ENCODE data around the gene MRPL23. TPM values are rescaled to one million over a fixed set of nuclear protein-coding genes. Genes with fewer than 3 reads are reported as not detected.

MRPL23 gene
- total and polyA plus RNA-seq, 4 donors: 34.8 to 250 (median 107) TPM

GRCh38 chr11:1924646-1925372 lies 22.3 kb upstream of the MRPL23 start:
- no peak for DNase-seq
- Histone ChIP-seq H3K36me3 (ENCODE audit: control insufficient read depth in 4 of 4, insufficient read depth in 4 of 4, low read length in 4 of 4) (no peaks in the 10 kb centered on the region), H3K27ac (ENCODE audit: low read depth in 1 of 2, low read length in 1 of 2) (no peak overlapping the region), H3K4me3 (no peak overlapping the region), H3K9me3 (ENCODE audit: control insufficient read depth in 4 of 4, insufficient read depth in 3 of 4, low read length in 3 of 4) (no peaks in the 10 kb centered on the region), H3K4me1 (ENCODE audit: control insufficient read depth in 5 of 5, insufficient read depth in 5 of 5, low read length in 5 of 5) (peaks cover 0 to 38% (median 5%) of the 10 kb centered on the region in 5 donors), H3K9ac (ENCODE audit: insufficient read depth in 1 of 2, low read length in 2 of 2) (no peak overlapping the region), H3K27me3 (ENCODE audit: control insufficient read depth in 3 of 3, insufficient read depth in 3 of 3, low read length in 2 of 3) (no peaks in the 10 kb centered on the region)
- no peak for ATAC-seq (ENCODE audit: insufficient read depth, low FRiP score)
- 81 to 87% methylated on average over 21 of the region's 21 CpGs for WGBS, 2 donors
- TF ChIP-seq CTCF (IDR thresholded peaks at IDR 0.05; ENCODE audit: control extremely low read depth, extremely low read depth): no peak

- ATAC-seq (ENCODE audit: insufficient read depth, low FRiP score): no peak
- H3K36me3 ChIP-seq (ENCODE audit: control insufficient read depth in 4 of 4, insufficient read depth in 4 of 4, low read length in 4 of 4): no peaks in the 10 kb centered on the region
- WGBS, 2 donors: 90 to 91% methylated on average over 22 to 23 of the region's 23 CpGs
These were observed 21.6 kb upstream of the MRPL23 start for GRCh38 chr11:1925373-1926155.

GRCh38 chr11:1926156-1927025 lies 20.7 kb upstream of the MRPL23 start:
- Histone ChIP-seq H3K4me3 (no peak overlapping the region), H3K4me1 (ENCODE audit: control insufficient read depth in 5 of 5, insufficient read depth in 5 of 5, low read length in 5 of 5) (peaks cover 0 to 37% (median 9%) of the 10 kb centered on the region in 5 donors), H3K9me3 (ENCODE audit: control insufficient read depth in 4 of 4, insufficient read depth in 3 of 4, low read length in 3 of 4) (no peaks in the 10 kb centered on the region), H3K9ac (ENCODE audit: insufficient read depth in 1 of 2, low read length in 2 of 2) (no peak overlapping the region), H3K36me3 (ENCODE audit: control insufficient read depth in 4 of 4, insufficient read depth in 4 of 4, low read length in 4 of 4) (no peaks in the 10 kb centered on the region), H3K27me3 (ENCODE audit: control insufficient read depth in 3 of 3, insufficient read depth in 3 of 3, low read length in 2 of 3) (no peaks in the 10 kb centered on the region), H3K27ac (ENCODE audit: low read depth in 1 of 2, low read length in 1 of 2) (no peak overlapping the region)
- no peak for TF ChIP-seq CTCF (IDR thresholded peaks at IDR 0.05; ENCODE audit: control extremely low read depth, extremely low read depth)
- WGBS, 2 donors: 86 to 87% methylated on average over 38 to 41 of the region's 41 CpGs
- ATAC-seq (ENCODE audit: insufficient read depth, low FRiP score): no peak
- DNase-seq: no peak

More at GRCh38 chr11:1925373-1926155, 21.6 kb upstream of the MRPL23 start:
- peaks cover 0 to 38% (median 5%) of the 10 kb centered on the region in 5 donors for H3K4me1 ChIP-seq (ENCODE audit: control insufficient read depth in 5 of 5, insufficient read depth in 5 of 5, low read length in 5 of 5)
- H3K9me3 ChIP-seq (ENCODE audit: control insufficient read depth in 4 of 4, insufficient read depth in 3 of 4, low read length in 3 of 4): no peaks in the 10 kb centered on the region
- no peak overlapping the region for H3K27ac ChIP-seq (ENCODE audit: low read depth in 1 of 2, low read length in 1 of 2)
- TF ChIP-seq CTCF (IDR thresholded peaks at IDR 0.05; ENCODE audit: control extremely low read depth, extremely low read depth): no peak
- no peaks in the 10 kb centered on the region for H3K27me3 ChIP-seq (ENCODE audit: control insufficient read depth in 3 of 3, insufficient read depth in 3 of 3, low read length in 2 of 3)
- H3K9ac ChIP-seq (ENCODE audit: insufficient read depth in 1 of 2, low read length in 2 of 2): no peak overlapping the region
- no peak overlapping the region for H3K4me3 ChIP-seq
- no peak for DNase-seq

Measured in lung (tissue), 12 donors.